GM20431 (cell line): ENCODE results near the gene RNASEH2A.

Experiments used
- in situ Hi-C: fragments of 300-500 bp; cut with MseI, MboI; formaldehyde crosslinking; loops from one replicate; pipeline ENCODE4 v1.15.0; 2020; ENCODE audit warnings: low sequenced_read_pairs; ENCODE audit not compliant: unreplicated experiment

Gene RNASEH2A

DNA sequence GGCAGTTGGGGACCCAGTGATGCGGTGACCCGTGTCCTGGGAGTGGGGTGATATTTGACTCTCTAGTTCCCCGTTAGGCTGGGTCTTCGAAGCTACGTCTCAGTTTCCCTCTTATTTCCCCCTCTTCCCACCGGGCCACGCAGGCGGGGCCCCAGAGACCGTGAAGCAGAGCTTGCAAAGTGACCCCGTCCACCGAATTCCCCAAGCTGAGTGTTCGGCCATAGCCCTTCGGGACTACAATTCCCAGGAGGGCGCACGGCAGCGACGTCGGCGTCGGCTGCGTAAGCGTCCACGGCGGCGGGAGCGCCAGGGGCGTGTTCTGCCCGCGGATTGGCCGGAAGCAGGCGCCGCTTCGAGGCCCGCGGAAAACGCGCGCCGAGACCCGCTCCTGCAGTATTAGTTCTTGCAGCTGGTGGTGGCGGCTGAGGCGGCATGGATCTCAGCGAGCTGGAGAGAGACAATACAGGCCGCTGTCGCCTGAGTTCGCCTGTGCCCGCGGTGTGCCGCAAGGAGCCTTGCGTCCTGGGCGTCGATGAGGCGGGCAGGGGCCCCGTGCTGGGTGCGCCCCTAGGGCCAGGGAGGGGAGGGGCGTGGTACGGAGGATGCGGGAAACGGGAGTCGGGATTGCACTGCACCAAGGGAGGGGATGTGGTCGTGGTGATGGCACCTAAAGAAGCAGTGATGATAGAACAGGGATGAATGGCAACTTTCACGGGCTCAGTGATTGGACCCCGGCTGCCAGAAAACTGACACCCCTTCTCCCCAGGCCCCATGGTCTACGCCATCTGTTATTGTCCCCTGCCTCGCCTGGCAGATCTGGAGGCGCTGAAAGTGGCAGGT, at the start of gene RNASEH2A:
RNASEH2A (plus strand) TSS at position 343 of the 840 bp plus-strand sequence; CDS start at position 433, 90 bp downstream.
- in situ Hi-C loops = no loop called here

DNA sequence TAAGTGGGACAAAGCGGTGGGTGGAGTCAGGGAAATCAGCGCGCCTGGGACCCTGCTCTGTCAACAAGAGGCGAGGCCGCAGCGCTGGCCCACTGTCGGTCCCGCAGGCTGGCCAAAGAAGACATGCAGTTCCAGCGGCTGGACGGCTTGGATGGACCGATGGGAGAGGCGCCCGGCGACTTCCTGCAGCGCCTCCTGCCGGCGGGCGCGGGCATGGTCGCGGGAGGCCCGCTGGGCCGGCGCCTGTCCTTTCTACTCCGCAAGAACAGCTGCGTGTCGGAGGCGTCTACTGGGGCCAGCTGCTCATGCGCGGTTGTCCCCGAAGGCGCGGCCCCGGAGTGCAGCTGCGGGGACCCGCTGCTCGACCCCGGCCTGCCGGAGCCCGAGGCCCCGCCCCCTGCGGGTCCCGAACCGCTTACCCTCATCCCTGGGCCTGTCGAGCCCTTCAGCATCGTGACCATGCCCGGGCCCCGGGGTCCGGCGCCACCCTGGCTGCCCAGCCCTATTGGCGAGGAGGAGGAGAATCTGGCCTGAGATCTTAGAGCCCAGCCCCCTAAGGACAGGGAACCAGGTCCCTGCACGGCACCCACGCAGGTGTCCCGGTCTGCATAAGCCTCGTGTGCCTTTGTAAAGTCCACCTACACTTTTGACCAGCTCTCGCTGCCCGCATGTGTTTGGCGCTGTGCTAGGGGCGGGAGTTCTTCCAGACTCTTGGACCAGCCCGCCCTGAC, 48.7 kb upstream of the RNASEH2A start:
- in situ Hi-C loops = loop anchor here (10.0 kb wide), 1 partner anchor 87 kb away; no protein-coding TSS in a partner anchor

DNA sequence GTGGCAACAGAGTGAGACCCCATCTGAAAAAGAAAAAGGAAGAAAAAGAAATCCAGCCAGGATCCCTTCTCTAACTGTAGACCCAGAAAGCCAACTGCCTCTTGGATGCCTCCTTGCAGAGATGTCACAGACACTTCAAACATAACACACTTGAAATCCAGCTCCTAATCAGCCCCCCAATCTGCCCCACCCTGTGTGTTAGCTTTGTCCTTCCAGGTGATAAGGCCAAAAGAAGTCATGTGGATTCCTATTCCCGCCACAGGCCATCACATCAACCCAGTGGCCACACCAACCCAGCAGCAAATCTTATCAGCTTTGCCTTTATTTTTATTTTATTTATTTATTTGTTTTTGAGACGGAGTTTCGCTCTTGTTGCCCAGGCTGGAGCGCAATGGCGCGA, 46.7 kb upstream of the RNASEH2A start:
- in situ Hi-C loops = loop anchor here (10.0 kb wide), 1 partner anchor 85 kb away; no protein-coding TSS in a partner anchor

DNA sequence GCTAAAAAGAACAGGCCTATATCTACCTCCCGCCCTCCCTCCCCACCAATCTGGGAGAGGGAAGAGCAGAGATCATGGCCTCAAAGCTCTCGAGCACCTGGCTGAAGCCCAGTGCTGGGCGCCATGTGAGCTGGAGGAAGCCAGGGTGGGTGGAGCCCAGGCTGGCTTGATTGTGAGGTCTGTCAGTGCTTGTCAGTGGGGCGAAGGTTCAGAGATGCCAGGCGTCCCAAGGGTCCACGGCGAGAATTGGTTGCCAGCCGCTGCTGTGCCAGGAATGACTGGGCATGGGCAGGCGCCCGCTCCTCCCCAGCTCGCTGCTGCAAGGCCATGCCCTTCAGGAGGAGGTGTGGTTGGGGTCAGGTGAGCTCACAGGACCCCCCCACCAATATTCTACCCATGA, 43.3 kb upstream of the RNASEH2A start:
- in situ Hi-C loops = no loop called here

DNA sequence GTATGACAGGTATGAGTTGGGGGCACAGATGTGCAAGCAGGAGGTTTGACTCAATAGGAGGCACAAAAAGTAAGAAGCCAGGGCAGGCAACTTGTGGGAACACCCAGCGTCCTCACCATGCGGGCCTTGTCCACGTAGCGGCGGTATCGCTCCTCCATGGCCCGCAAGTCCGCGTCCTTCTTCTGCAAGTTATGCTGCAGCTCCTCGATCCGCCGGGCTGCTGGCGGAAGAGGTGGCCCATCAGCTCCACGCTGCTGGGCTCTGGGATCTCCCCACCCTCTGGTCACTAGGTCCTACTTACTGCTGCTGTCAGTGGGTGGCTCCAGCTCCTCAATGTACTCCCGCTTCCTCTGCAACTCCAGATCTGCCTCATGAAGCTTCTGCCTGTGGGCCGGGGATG, 41.7 kb upstream of the RNASEH2A start:
- in situ Hi-C loops = no loop called here

DNA sequence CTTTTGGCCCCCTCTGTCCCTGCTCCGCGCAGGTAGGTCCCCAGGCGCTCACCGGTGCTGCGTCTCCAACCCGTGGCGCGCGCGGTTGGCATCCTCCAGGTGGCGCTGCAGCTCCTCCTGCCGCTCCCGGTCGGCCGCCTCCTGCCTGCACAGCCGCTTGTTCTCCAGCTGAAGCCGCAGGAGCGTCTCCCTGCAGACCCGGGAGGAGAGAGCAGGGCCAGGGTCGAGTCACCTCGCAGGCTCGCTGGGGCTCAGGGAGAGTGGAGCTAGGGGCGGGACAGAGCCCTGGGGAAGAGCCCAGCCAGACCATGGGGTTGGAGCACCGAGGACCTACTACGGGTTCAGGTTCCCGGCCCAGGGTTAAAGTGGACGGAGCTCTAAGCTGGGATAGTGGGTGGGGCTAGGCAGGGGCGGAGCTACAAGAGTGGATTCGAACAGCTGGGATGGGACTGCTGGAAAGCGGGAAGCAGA, 40.3 kb upstream of the RNASEH2A start:
- in situ Hi-C loops = no loop called here

DNA sequence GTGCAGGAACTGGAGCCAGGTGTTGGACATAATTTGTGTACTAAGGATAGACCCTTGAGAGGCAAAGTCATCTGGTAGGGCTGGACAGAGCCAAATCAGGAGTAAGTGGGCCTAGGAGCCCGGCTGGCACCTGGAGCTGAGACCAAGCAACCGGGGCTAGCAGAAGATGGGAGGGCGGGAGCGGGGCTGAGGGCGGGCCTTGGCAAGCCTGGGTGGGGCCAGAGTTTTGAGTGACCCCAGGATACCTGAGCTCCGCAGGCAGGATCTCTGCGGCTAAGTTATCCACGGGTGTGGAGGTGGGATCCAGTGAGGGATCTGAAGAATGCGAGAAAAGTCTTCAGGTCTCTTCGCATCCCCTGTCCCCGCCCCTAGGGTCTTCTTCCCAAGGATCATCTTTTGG, 39.2 kb upstream of the RNASEH2A start:
- in situ Hi-C loops = no loop called here

DNA sequence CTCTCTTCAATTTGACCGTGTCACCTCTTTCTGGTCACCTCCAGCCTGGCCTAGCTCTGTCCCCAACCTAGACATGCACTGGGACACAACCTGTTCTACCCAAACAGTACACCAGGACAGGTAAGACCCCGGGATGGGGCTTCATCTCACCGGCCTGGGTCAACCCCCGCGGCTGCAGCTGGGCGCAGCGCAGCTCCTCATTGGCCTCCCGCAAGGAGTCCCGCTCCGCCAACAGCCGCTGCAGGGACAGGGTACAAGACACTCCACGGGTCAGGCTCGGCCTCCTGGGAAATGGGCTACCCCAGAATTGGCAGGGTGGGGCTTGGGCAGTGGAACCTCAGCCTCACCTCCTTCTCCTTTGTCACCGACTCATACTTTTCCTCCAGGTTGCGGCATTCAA, 38.7 kb upstream of the RNASEH2A start:
- in situ Hi-C loops = no loop called here

DNA sequence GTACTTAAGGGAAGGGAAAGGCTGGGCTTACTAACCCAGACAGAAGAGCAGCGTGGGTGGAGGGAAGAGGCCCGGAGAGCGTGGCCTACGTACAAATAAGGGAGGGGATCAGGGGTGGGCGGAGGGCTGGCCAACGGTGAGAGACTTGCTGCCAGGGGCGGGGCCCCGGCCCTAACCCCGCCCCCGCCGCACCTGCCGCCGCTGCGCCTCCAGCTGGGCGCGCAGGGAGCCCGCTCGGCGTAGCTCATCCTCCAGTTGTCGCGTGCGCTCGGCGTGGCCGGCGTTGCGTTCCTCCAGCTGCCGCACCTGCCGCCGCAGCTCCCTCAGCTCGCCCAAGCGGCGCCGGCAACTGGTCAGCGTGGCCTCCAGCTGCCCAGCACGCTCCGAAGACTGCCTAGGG, 36.7 kb upstream of the RNASEH2A start:
- in situ Hi-C loops = no loop called here

DNA sequence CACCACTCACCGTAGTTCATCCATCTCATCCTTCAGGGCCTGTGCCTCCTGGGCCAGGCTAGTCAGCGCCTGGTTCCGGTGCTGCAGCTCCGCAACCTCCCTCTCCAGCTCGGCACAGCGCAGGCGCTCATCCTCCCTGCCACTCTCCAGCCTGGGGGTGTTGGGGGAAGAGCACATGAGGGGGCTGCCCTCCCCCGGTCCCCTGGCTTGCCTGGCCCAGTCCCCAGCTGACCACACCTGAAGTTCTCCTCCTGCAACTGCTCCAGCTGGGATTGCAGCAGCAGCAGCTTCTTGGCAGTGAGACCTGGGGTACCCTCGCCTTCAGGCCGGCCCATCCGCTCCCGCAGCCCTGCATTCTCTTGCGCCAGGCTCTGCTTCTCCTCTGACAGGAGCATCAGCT, 35.5 kb upstream of the RNASEH2A start:
- in situ Hi-C loops = no loop called here

DNA sequence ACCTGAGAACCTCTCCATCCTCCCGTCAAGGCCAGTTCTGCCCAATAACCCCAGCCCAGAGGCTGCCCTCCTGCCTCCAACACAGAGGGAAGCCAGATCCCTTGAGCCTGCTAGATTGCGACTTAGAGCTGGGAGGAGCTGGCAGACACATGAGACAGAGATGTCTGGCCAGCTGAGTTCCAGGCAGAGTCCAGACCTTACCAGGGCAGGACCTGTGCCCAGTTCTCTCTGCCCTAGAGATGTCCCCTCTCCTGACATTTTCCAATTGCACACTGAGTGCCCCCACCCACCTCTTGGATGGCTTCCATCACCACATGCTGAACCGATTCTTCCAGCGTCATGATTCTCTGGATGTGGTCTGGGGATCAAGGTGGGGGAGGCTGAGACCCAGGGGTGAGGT, 34.1 kb upstream of the RNASEH2A start:
- in situ Hi-C loops = no loop called here

DNA sequence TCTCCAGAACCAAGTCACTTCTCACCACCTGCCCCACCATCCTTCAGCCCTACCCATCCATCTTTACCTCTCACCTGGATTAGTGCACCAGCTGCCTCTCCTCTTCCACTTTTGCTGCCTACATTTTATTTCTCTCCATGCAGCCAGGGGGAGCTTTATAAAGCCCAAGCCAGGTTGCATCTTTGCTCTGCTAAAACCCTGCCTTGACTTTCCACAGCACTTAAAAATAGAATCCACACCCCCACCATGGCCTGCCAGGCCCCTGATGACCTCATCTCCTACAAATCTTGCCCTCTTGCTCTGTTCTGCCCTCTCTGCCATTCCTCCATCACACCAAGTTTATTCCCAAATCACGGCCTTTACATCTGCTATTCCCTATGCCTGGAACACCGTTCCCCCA, 32.8 kb upstream of the RNASEH2A start:
- in situ Hi-C loops = no loop called here

DNA sequence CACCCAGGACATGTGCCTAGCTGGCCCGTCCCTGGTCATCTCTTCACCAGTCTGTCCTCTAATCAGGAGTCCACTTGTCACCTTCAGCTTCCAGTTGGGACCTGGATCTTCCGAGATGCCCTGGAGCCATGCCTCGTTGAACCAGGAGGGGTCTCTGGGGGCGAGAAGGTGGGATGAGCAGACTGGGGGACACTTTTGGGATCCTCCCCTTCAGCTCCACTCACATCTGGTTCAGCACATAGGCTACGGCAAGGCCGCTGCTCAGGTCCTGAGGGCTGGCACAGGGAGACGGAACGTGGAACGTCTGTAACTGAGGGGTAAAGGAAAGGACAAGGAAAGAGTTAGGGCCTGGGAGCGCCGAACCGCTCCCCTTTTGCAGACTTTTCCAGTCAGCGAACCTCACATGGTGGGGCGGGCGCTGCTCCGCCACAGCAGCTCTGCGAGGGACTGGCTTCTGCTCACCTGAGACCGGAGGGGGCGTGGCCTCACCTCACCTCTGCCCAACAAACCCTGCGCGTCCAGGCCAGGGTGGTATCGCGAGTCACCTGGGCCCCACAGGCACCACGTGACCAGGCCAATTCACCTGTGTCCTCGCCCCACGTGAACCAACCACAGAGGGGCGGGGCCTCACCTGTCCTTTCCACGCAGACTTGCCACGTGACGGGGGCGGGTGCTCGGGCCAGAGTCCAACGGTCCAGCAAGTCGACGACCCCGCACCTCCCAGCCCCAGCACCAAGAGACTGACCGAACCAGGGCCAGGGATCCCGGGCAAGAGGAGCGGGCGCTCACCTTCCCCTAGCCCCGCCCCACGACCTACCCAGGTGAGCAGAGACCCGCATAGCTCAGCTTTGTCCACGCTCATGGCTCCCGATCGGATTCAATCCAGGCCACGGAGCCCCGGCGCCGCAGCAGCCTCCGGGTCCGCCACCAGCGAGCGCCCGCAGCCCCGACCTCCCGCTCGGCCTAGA, 31.5 kb upstream of the RNASEH2A start, which contains the start of gene HOOK2:
HOOK2 (minus strand) TSS at position 965 of the 968 bp plus-strand sequence; CDS start at position 862, 103 bp downstream.
- in situ Hi-C loops = no loop called here

DNA sequence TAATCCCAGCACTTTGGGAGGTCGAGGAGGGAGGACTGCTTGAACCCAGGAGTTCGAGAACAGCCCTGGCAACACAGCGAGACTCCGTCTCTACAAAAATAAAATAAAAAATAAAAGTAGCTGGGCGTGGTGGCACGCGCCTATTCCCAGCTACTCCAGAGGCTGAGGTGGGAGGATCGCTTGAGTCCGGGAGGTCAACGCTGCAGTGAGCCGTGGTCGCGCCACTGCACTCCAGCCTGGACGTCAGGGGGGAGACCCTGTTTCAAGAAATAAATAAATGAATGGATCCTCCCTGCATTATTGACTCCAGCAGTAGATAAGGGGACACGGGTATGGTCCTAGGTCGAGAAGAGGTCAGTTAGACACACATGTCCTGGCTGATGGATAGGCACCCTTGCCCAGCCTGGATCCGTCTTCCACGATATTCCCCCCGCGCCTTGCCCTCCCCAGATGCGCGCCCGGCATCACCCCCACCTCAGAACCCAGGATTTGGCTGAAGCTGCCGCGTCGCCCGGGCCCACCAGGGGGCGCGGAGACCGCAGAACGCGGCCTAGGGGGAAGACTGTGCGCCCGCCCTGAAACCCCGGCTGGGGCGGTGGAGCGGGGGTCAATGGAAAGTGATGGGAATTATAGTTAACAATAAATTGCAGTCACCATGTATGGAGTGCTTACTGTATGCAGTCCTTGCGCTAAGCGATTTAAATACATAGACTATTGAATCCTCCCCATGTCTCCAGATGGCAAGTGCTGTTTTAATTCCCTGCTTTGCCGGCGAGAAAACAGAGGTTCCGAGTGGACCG, 29.0 kb upstream of the RNASEH2A start:
- in situ Hi-C loops = no loop called here

DNA sequence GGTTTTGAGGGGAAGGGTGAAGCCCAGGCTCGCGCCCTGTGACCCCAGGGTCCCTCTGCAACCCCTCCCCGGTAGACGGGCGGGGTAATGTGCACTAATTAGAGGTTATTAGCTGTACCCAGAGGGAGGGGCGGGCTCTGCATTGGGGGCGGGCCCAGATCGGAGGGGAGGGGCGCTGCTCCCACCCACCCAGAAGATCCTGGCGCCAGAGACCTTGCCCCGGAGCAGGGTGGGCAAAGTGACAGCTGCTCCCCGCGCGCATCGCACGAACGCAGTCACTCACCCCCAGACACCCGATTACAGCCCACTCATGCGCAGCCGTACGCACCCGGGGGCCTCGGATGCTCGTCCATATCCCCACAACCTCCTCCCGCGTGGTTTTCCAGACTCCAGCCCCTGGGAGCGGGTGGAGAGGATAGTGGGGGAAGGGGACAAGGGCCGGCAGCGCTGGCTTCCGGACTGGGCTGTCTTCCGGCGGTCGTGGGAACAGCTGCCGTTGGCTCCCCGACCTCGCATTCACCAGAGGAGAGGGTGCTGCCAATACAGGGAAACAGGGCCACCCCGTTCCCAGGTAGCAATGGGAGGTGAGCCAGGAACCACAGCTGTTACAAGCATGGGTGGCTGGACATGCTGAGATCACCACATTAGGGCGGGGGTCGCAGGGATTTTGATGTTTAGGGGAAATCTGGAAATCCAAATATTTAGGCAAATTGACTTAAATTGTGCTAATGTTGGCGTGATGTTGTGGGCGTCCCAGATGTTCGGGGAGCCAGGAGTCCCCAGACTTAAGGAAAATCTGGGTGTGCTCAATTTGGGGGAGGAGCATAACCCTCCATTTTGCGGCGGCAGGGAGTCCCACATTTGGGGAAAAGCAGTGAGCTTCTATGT, 28.1 kb upstream of the RNASEH2A start:
- in situ Hi-C loops = no loop called here

DNA sequence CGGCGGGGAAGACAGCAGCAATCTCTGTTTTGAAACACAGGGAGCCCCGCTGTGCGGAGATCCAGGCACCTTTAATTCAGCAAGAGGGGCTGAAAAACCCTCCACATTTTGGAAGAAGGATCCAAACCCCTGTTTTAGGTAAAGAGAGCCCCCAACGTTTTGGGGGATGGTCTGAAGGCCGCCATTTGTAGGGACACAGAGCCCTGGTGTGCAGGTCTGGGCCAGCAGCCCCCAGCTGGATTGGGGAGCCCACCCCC, 27.6 kb upstream of the RNASEH2A start:
- in situ Hi-C loops = no loop called here

DNA sequence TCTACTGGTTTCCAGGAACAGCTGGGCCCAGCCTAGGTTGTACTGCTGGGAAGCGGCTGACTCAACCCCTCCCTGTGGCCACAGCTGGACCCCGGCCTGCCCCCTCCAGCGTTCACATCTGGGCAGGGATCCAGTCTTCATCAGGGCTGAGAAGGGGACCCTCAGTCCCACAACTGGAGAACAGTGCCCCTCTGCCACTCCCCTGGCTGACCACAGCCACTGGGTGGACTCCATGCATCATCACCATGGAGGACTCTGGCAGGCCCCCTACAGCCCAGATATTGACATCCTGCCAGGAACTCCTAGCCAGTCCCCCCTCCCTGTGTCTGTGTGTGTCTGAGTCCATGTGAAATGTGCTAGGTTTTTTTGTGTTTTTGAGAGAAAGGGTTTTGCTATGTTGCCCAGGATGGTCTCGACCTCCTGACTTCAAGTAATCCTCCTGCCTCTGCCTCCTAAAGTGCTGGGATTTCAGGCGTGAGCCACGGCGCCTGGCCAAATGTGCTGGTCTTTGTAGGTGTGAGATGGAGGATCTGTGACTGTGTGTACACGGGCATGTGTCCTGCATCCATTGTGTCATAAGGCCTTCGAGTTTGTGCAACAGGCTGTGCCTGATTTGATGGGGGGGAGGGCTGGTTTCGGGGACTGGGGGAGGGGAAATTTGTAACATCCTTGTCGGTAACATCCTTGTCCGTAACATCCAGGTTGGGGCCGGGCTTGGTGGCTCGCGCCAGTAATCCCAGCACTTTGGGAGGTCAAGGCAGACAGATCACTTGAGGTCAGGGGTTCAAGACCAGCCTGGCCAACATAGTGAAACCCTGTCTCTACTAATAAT, 27.0 kb upstream of the RNASEH2A start:
- in situ Hi-C loops = no loop called here

DNA sequence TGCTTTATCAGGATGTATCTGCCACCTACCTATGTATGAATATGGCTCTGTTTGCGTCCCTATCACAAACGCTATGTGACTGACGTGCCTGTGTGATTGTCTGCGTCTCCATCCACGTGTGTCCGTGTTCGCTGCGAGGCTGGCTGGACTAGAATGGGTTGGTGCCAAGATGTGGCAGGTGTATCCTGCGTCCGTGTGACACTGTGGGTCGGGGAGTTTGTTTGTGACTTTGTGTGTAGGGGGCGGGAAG, 24.3 kb upstream of the RNASEH2A start:
- in situ Hi-C loops = no loop called here
